NCI-H1694 treated with DMSO at 0.1 percent for 48 hours (cell line): ENCODE measurements around the gene MYH8.

Experiments used
- DNase-seq: peaks from one replicate; lab custom pipeline; 2025; lab: John Stamatoyannopoulos, UW

The MYH8 gene

DNA sequence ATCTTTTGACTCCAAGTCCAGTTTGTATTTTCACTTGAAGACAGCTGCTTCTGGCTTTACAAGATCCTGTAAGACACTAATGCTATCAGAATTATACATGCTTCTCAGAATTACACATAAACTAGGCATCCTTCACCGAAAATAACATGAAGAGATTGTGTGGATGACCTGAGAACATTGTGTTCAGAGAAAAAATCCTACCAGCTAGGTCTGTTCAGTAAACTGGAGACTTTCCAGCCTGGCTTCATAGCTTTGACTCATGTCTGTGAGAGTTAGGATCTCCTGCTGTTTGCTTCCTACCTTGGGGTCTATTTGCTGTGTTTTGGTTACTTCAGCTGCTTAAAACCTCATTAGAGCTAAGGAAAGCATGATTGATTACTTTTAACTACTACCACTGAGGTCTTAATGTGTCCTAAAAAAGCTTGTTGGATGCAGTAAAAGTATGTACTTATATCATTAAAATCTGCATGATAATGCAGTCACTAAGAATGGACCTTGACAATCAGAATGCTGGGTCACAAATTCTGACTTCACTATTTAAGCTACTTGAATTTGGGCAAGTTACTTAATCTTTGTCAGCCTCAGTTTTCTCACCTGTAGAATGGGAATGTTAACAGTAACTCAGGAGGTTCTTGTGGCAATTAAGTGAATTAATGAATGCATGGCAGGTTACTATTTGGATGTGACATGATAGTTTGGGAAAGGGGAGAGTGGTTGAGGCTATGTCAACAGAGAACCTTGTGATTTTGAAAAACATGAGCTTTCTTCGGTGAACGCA is 40.9 kb downstream of the MYH8 start:
- DNase-seq, result no peak

DNA sequence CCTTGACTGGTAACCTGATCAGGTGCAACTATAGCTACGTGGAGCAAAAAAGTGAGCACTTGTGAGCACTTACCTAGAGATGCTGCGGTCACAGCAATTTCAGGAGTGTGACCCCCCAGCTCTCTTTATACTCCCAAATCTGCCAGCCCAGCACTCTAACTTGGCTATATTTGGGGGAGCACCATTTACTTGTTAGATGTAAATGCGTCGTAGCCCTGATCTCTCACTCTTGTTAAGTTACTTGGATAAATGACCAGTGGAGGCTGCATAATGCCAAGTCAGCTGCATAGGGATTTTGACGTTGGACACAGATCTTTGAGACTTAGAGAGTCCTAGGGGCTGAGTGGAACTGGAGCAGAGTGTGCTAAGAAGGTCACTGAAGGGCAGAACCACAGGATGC is 48.8 kb downstream of the MYH8 start, which contains the start of gene MYH13:
TSS of gene MYH13 (minus strand) at position 101 of the 400 bp plus-strand sequence. CDS start 8,476 bp downstream, outside the sequence.
- no peak for DNase-seq

DNA sequence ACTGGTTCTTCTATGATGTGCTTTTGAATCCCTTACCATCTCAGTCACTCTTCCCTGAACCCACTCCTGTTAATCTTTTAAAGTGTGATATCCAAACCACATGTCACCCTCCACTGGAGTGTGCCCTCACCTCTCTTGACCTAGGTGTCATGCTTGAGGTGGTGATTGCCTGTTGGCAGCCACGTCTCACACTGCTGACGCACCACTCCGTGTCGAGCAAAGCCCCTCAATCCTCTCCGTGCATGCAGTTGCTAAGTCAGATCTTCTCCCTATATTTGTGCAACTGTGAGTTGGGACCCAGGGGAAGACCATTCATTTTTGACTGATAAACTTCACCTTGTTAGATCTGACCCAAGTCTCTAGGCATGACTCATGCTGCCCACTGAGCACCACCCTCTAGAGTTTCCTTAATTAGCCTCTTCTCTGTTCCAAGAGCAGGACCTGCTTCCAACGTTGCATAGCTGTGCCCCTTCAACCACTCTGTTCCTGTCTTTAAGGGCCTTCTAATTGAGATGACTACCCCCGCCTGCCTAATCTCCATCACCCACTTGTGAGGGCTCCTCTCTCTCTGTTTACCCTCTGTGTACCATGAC is 51.6 kb downstream of the MYH8 start:
- DNase-seq, result no peak

DNA sequence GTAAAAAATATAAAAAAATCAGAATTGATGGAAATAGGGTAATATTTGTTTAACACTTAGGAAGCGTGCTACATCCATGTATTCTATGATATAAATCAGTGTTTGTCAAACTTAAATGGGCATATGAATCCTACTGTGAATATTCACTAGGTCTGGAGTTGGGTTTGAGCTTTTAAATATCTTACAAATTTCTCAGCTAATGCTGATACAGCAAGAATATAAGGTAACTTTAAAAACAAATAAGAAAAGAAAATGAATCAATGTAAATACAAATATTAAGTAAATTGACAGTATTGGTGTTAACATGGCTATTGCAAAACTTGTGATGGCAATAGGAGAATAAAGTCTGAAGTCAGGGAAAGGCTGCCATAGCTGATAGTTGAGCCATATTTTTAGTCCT is 52.5 kb downstream of the MYH8 start:
- no peak for DNase-seq

DNA sequence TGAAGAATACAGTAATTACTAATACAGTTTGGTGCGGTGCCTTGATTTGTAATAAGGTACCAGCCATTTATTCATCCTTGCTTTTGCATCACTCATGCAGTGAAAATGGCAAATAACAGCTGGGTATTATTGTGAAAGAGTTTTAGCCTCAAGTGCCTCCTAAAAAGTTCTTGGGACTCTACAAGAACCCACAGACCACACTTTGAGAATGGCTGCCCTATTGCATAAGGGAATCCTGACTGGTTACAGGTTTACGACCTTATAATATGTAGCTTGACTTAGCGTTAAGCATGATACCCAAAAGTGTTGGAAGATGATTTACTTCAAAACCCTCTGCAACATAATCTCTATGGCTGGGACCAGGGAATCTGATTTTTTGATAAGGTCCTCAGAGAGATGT is 53.2 kb downstream of the MYH8 start:
- no peak for DNase-seq

DNA sequence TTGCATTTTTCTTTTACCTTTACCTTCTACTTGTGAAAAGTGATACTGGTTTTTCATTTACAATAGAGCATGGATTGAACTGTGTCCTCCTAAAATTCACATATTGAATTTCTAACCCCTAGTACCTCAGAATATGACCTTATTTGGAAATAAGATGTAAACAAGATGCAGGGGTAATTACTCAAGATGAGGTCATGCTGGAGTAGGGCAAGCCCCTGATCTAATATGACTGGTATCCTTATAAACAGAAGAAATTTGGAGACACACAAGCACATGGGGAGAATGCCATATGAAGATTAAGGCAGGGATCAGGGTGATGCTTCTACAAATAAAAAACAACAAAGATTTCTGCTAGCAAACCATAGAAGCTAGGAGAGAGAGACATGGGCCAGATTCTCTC is 61.2 kb downstream of the MYH8 start:
- no peak for DNase-seq

DNA sequence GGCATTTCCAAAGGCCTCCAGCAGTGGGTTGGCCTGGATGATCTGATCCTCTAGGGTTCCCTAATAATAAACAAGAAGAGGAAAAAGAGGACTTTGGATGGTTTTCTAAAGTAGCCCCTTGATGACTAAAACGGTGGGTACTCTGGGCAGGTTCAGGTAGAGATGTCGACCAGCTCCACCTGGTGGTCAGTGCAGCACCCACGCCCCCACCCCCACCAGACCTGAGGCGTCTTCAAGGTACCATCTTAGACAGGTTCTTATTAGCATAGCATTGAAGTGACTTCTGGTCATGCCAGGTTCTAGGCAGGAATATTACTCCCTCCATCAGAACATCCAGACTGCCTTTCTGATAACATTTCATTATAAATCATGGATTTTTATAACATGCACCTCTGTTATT is 64.0 kb downstream of the MYH8 start:
- no peak for DNase-seq

DNA sequence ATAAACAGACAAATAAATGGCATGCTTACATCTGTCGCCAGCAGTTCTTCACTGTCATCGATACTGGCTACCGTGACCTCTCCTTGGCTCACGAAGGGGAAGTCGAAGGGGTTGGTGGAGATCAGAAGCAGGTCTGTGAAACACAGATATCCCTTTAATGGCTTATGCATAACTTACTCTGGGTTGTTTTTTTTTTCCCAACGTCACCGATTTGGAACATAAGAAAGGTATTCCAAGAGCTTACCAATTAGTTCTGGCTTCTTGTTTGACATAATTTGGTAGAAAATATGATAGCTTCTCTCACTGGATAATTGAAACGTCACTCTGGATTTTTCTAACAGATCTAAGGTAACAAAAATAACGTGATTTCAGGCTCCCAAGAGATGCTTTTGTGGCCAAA is 67.1 kb downstream of the MYH8 start:
- DNase-seq, result no peak

DNA sequence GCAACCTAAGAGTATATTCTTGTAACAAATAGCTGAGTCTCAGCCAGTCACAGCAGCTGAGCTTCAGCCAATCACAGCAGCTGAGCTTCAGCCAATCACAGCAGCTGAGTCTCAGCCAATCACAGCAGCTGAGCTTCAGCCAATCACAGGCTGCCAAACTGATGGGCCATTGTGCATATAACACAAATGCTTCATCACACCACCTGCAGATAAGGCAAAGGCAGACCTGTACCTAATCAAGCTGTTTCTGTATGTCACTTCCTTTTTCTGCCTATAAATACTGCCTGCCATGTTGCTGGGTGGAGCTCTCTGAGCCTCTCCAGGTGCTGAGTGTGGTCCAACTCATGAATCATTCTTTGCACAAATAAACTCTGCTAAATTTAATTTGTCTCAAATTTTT is 68.9 kb downstream of the MYH8 start:
- no peak for DNase-seq

DNA sequence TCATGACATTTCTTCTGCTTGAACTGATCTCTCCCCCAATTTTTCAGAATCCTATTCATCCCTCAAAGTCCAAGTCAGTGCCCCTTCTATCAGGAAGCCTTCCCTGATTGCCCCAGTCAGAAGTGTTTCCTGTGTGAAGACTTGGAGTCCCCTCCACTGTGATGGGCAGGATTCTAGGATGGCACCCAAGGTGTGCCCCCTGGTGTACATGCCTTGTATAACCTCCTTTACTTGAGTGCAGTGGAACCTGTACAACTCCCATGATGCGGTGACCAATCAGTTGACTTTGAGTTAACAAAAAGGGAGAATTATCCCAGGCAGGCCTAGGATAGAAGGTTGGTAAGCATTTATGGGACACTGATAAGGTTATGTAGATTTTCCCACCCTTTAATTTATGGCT is 72.3 kb downstream of the MYH8 start:
- DNase-seq, result no peak

DNA sequence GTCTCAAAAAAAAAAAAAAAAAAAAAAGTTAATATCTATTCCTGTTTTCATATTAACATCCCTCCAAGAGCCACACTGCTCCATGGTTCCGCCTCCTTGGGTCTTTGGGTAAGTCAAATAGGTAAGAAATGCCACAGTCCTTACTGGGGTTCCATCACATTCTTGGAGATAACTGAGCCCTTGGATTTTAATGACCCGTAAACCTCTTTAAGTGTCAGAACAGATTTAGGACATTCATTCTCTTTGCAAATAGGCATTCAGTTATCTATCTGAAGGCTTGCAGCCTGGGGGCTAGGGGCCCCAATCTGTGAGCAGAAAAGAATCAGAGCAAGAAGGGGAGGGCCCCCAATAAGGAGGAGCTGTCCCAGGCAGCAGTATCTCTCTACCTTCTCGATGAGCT is 76.9 kb downstream of the MYH8 start:
- no peak for DNase-seq
